ENCODE data around the gene COL4A6.

DNA sequence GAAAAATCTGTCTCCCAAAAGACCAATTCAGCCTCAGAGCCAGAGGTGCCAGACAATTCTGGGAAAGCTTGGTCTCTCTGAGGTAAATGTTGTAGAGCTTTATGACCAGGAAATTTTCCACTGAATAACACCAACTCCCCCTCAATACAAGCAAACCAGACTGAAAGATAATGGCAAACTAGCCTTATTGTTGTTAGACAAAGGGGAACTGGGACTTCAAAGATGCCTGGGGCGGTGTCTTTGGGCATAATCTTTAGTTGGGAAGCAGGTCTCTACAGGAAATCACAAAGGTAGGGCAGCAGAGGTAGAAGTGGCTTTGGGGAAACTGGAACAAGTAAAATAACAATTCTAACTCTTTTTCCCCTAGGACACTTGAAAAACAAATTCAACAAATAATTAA is 12.0 kb downstream of the COL4A6 start:
- TF ChIP-seq CEBPB (IDR thresholded peaks at IDR 0.05) (no peak), EP300 (IDR thresholded peaks at IDR 0.05; ENCODE audit: borderline replicate concordance) (no peak), REST (IDR thresholded peaks at IDR 0.05; ENCODE audit: low read depth) (no peak), YY1 (IDR thresholded peaks at IDR 0.05; ENCODE audit: low read depth) (no peak), TAF1 (IDR thresholded peaks at IDR 0.05; ENCODE audit: low read depth) (no peak)

All from Ishikawa (cell line).